ENCODE data around the gene PRKX.
"Not testable (repeated sequence)": the region's sequence is repeated elsewhere in the genome, so short reads cannot be mapped to it uniquely, and the experiment has no call there.

The PRKX gene

DNA sequence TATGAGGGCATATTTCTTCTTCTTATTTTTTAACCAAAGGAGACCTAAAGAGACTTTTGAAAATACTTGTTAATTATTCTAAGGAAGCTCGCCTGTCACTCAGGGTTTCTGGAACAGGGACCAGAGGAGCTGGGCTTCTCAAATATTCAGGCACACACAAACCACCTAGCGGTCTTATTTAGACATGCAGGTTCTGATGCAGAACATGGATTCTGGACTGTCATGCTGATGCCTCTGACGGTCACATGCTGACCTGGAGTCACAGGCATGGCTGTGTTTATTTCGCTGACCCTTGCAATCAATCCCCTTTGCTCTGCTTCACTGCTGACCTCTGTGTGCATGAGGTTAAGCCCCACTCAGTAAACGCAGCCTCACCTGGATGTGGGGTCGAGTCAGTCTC lies 101.7 kb downstream of the PRKX start:
- H3K9me3 ChIP-seq (ENCODE audit: control insufficient read depth, insufficient read depth, low read length); H3K4me3 ChIP-seq (ENCODE audit: low read length); H3K27me3 ChIP-seq (ENCODE audit: control insufficient read depth, insufficient read depth, low read length); H3K4me1 ChIP-seq (ENCODE audit: control insufficient read depth, insufficient read depth, low read length); H3K27ac ChIP-seq (ENCODE audit: low read length); H3K36me3 ChIP-seq (ENCODE audit: control insufficient read depth, insufficient read depth, low read length); DNase-seq (ENCODE audit: low read depth, low spot score): not testable (repeated sequence)
- no CpG with 5 or more reads among the region's 6 CpGs for WGBS (ENCODE audit: insufficient coverage, insufficient read length)

DNA sequence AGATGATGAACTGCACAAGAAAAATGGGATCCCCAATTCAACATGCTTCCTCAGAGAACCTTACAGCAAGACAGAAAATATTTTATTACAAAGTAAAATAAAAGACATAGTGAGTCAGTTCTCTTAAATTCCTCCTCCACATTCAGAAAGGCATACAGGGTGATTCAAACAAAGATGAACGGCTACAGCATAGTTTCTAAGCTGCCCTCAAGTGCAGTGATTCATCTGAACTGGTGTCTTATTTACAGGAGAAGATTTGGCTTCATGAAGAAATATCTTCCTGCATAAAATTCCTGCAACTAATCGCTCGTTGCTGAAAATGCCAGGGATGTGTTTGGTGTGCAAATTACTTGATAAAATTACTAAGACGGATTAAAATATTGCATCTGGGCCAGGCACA lies 103.6 kb downstream of the PRKX start:
- WGBS (ENCODE audit: insufficient coverage, insufficient read length) = no CpG with 5 or more reads among the region's 4 CpGs
- no peak for DNase-seq (ENCODE audit: low read depth, low spot score)
- Histone ChIP-seq H3K4me3 (ENCODE audit: low read length) (no peak overlapping the region), H3K9me3 (ENCODE audit: control insufficient read depth, insufficient read depth, low read length) (no peaks in the 10 kb centered on the region), H3K4me1 (ENCODE audit: control insufficient read depth, insufficient read depth, low read length) (no peaks in the 10 kb centered on the region), H3K27me3 (ENCODE audit: control insufficient read depth, insufficient read depth, low read length) (no peaks in the 10 kb centered on the region), H3K36me3 (ENCODE audit: control insufficient read depth, insufficient read depth, low read length) (no peaks in the 10 kb centered on the region), H3K27ac (ENCODE audit: low read length) (no peak overlapping the region)

- Histone ChIP-seq H3K27me3 (ENCODE audit: control insufficient read depth, insufficient read depth, low read length) (no peaks in the 10 kb centered on the region), H3K4me3 (ENCODE audit: low read length) (no peak overlapping the region), H3K9me3 (ENCODE audit: control insufficient read depth, insufficient read depth, low read length) (no peaks in the 10 kb centered on the region), H3K36me3 (ENCODE audit: control insufficient read depth, insufficient read depth, low read length) (no peaks in the 10 kb centered on the region), H3K27ac (ENCODE audit: low read length) (no peak overlapping the region), H3K4me1 (ENCODE audit: control insufficient read depth, insufficient read depth, low read length) (no peaks in the 10 kb centered on the region)
- DNase-seq (ENCODE audit: low read depth, low spot score) = no peak
- no CpG with 5 or more reads among the region's 10 CpGs for WGBS (ENCODE audit: insufficient coverage, insufficient read length)
Measured at GRCh38 chrX:3603026-3603661, 110.3 kb downstream of the PRKX start.

GRCh38 chrX:3599802-3600430 lies 113.5 kb downstream of the PRKX start:
- H3K4me1 ChIP-seq (ENCODE audit: control insufficient read depth, insufficient read depth, low read length) = no peaks in the 10 kb centered on the region
- no peak overlapping the region for H3K27ac ChIP-seq (ENCODE audit: low read length)
- H3K9me3 ChIP-seq (ENCODE audit: control insufficient read depth, insufficient read depth, low read length) = no peaks in the 10 kb centered on the region
- no peaks in the 10 kb centered on the region for H3K27me3 ChIP-seq (ENCODE audit: control insufficient read depth, insufficient read depth, low read length)
- no peak for DNase-seq (ENCODE audit: low read depth, low spot score)
- no CpG with 5 or more reads among the region's 7 CpGs for WGBS (ENCODE audit: insufficient coverage, insufficient read length)
- no peaks in the 10 kb centered on the region for H3K36me3 ChIP-seq (ENCODE audit: control insufficient read depth, insufficient read depth, low read length)
- no peak overlapping the region for H3K4me3 ChIP-seq (ENCODE audit: low read length)

- Histone ChIP-seq H3K4me1 (ENCODE audit: control insufficient read depth, insufficient read depth, low read length) (no peaks in the 10 kb centered on the region), H3K27me3 (ENCODE audit: control insufficient read depth, insufficient read depth, low read length) (no peaks in the 10 kb centered on the region), H3K9me3 (ENCODE audit: control insufficient read depth, insufficient read depth, low read length) (no peaks in the 10 kb centered on the region), H3K36me3 (ENCODE audit: control insufficient read depth, insufficient read depth, low read length) (no peaks in the 10 kb centered on the region), H3K27ac (ENCODE audit: low read length) (no peak overlapping the region), H3K4me3 (ENCODE audit: low read length) (no peak overlapping the region)
- no peak for DNase-seq (ENCODE audit: low read depth, low spot score)
- no CpG with 5 or more reads among the region's 6 CpGs for WGBS (ENCODE audit: insufficient coverage, insufficient read length)
Measured at GRCh38 chrX:3598709-3599108, 114.7 kb downstream of the PRKX start.

GRCh38 chrX:3598046-3598605 lies 115.3 kb downstream of the PRKX start:
- no peak overlapping the region for H3K27ac ChIP-seq (ENCODE audit: low read length)
- no peaks in the 10 kb centered on the region for H3K9me3 ChIP-seq (ENCODE audit: control insufficient read depth, insufficient read depth, low read length)
- no peaks in the 10 kb centered on the region for H3K4me1 ChIP-seq (ENCODE audit: control insufficient read depth, insufficient read depth, low read length)
- H3K4me3 ChIP-seq (ENCODE audit: low read length) = no peak overlapping the region
- WGBS (ENCODE audit: insufficient coverage, insufficient read length) = no CpG with 5 or more reads among the region's 3 CpGs
- no peak for DNase-seq (ENCODE audit: low read depth, low spot score)
- no peaks in the 10 kb centered on the region for H3K27me3 ChIP-seq (ENCODE audit: control insufficient read depth, insufficient read depth, low read length)
- H3K36me3 ChIP-seq (ENCODE audit: control insufficient read depth, insufficient read depth, low read length) = no peaks in the 10 kb centered on the region

DNA sequence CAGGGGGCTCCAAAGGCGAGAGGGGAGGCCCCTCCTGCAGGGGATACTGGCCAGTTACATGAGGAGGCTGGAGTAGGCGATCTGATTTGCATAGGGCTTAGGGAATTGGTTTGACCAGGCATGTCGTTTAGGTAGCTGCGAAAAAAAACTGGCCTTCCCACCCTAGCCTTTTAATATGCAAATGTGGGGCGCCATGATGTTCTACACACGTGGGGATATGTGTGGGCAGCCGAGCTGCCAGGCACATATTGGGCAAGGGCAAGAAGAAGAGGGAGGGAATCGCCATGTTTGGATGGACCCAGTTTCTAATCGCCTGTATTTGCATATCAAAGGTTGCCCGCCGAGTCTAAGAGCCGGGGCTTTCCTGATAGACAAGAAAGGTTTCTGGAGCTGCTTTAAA lies 121.3 kb downstream of the PRKX start:
- H3K36me3 ChIP-seq (ENCODE audit: control insufficient read depth, insufficient read depth, low read length) = no peaks in the 10 kb centered on the region
- no CpG with 5 or more reads among the region's 12 CpGs for WGBS (ENCODE audit: insufficient coverage, insufficient read length)
- no peaks in the 10 kb centered on the region for H3K4me1 ChIP-seq (ENCODE audit: control insufficient read depth, insufficient read depth, low read length)
- H3K9me3 ChIP-seq (ENCODE audit: control insufficient read depth, insufficient read depth, low read length) = no peaks in the 10 kb centered on the region
- DNase-seq (ENCODE audit: low read depth, low spot score) = peak; percentile 31
- no peak overlapping the region for H3K4me3 ChIP-seq (ENCODE audit: low read length)
- no peak overlapping the region for H3K27ac ChIP-seq (ENCODE audit: low read length)
- H3K27me3 ChIP-seq (ENCODE audit: control insufficient read depth, insufficient read depth, low read length) = no peaks in the 10 kb centered on the region

DNA sequence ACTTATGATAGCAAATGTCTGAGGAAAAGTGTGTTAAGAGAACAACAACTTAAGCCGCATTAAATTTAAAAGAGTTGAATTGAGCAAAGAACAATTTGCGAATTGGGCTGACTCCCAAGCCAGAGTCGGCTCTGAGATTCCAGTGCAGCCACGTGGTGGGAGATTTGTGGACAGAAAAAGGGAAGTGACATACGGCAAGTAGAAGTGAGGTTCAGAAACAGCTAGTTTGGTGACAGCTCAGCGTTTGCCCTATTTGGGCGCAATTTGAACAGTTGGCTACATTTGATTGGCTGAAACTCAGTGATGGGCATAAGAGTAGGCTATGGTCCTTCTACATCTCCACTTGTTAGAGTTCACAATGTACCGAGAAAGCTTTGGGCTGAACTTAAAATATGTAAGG lies 124.0 kb downstream of the PRKX start:
- no CpG with 5 or more reads among the region's 8 CpGs for WGBS (ENCODE audit: insufficient coverage, insufficient read length)
- H3K36me3 ChIP-seq (ENCODE audit: control insufficient read depth, insufficient read depth, low read length) = no peaks in the 10 kb centered on the region; the same call in 1 of the 2 replicates
- no peak for DNase-seq (ENCODE audit: low read depth, low spot score)
- no peaks in the 10 kb centered on the region for H3K4me1 ChIP-seq (ENCODE audit: control insufficient read depth, insufficient read depth, low read length)
- H3K27ac ChIP-seq (ENCODE audit: low read length) = no peak overlapping the region
- no peak overlapping the region for H3K4me3 ChIP-seq (ENCODE audit: low read length)
- no peaks in the 10 kb centered on the region for H3K27me3 ChIP-seq (ENCODE audit: control insufficient read depth, insufficient read depth, low read length)
- no peaks in the 10 kb centered on the region for H3K9me3 ChIP-seq (ENCODE audit: control insufficient read depth, insufficient read depth, low read length)

GRCh38 chrX:3585719-3586118 lies 127.7 kb downstream of the PRKX start:
- no peak for DNase-seq (ENCODE audit: low read depth, low spot score)
- H3K9me3 ChIP-seq (ENCODE audit: control insufficient read depth, insufficient read depth, low read length) = no peaks in the 10 kb centered on the region

DNA sequence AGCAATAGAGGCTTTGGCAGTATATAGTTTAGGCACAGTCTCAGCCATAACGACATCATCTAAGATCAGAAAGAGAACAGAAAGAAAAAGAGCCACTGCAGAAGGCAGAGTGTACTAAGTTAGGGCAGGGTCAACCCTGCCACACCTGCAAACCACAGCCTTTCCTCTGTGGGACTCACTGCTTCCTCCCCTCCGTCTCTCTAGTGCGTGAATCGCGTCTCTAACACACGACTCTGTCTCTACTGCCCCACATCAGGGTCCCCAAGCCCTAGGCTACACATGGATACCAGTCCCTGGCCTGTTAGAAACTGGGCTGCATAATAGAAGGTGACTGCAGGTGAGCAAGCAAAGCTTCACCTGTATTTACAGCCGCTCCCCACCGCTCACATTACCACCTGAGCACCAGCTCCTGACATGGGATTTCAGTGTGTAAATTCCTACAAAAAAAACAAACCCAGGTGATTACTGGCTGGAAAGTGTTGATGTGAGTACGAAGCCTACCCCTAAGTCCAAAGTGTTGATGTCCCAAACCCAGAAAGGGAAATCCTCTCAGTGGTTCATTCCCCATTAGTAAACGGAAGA lies 128.9 kb downstream of the PRKX start:
- Histone ChIP-seq H3K27ac (ENCODE audit: low read length) (no peak overlapping the region), H3K4me1 (ENCODE audit: control insufficient read depth, insufficient read depth, low read length) (no peaks in the 10 kb centered on the region), H3K9me3 (ENCODE audit: control insufficient read depth, insufficient read depth, low read length) (no peaks in the 10 kb centered on the region), H3K4me3 (ENCODE audit: low read length) (no peak overlapping the region), H3K36me3 (ENCODE audit: control insufficient read depth, insufficient read depth, low read length) (no peaks in the 10 kb centered on the region; the same call in 1 of the 2 replicates), H3K27me3 (ENCODE audit: control insufficient read depth, insufficient read depth, low read length) (no peaks in the 10 kb centered on the region)
- DNase-seq (ENCODE audit: low read depth, low spot score) = no peak
- WGBS (ENCODE audit: insufficient coverage, insufficient read length) = no CpG with 5 or more reads among the region's 10 CpGs

More at GRCh38 chrX:3585719-3586118, 127.7 kb downstream of the PRKX start:
- no peaks in the 10 kb centered on the region; the same call in 1 of the 2 replicates for H3K36me3 ChIP-seq (ENCODE audit: control insufficient read depth, insufficient read depth, low read length)
- H3K27ac ChIP-seq (ENCODE audit: low read length) = no peak overlapping the region
- WGBS (ENCODE audit: insufficient coverage, insufficient read length) = no CpG with 5 or more reads among the region's 3 CpGs
- no peaks in the 10 kb centered on the region for H3K27me3 ChIP-seq (ENCODE audit: control insufficient read depth, insufficient read depth, low read length)
- H3K4me3 ChIP-seq (ENCODE audit: low read length) = no peak overlapping the region
- H3K4me1 ChIP-seq (ENCODE audit: control insufficient read depth, insufficient read depth, low read length) = no peaks in the 10 kb centered on the region
